Measurements from ENCODE around the gene ABCC12. TPM values are rescaled to one million over a fixed set of nuclear protein-coding genes. Genes with fewer than 3 reads are reported as not detected.

Gene ABCC12
- total and polyA plus RNA-seq, 2 donors (not counting 1 experiment from before 2014, with no cell fraction given): not detected

DNA sequence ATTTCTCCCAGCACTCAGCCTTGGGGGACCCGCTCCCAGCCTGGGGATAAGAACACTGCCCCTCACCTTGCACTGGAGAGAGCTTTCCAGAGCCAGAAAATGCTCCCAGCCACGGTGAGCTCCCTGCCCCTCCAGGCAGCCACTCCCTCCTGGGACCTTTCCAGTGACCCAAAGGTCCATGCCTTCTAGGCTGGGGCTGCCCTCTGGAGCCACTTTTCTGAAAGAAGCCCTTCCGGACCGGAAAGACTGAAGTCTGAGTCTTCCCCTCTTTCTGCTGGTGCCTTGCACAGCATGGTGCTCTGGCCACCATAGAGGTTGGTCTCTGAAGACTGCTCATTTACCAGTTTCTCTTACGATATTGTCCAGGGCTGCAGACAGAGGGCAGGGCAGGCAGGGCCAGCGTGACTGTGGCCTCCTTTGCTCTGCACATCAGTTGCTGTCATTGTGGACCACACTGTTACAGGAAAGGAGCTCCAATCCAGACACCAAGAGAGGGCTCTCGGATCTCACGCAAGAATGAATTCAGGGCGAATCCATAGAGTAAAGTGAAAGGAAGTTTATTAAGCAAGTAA, 7.1 kb upstream of the ABCC12 start:
- POLR2A ChIA-PET: no interaction called here
- Histone ChIP-seq H2AFZ (ENCODE audit: insufficient read depth, low read depth, low read length, poor library complexity, severe bottlenecking) (no peak overlapping the region), H3K36me3 (replicated peaks in 1 of 2; ENCODE audit: control extremely low read depth in 1 of 2, control insufficient read depth in 1 of 2, extremely low read depth in 1 of 2, insufficient read depth in 2 of 2, low read length in 1 of 2) (no peaks in the 10 kb centered on the region), H3K9ac (ENCODE audit: low read length) (no peak overlapping the region), H3K4me1 (ENCODE audit: control insufficient read depth in 2 of 2, insufficient read depth in 2 of 2, low read length in 2 of 2) (peaks cover 0 to 2% of the 10 kb centered on the region in 2 donors), H3K4me2 (replicated peaks; ENCODE audit: low read depth, low read length, poor library complexity, severe bottlenecking) (no peak overlapping the region), H3K27me3 (replicated peaks in 1 of 4; ENCODE audit: control extremely low read depth in 1 of 4, control insufficient read depth in 3 of 4, insufficient read depth in 4 of 4, low read length in 3 of 4) (no peaks in the 10 kb centered on the region), H4K20me1 (ENCODE audit: control insufficient read depth, insufficient read depth, low read length, poor library complexity, severe bottlenecking) (no peaks in the 10 kb centered on the region), H3K9me3 (ENCODE audit: control extremely low read depth in 1 of 3, control insufficient read depth in 2 of 3, insufficient read depth in 1 of 3, low read length in 2 of 3) (no peaks in the 10 kb centered on the region), H3K79me2 (ENCODE audit: control insufficient read depth, insufficient read depth, low read length) (no peaks in the 10 kb centered on the region), H3K27ac (ENCODE audit: low read length in 2 of 2) (no peak overlapping the region), H3K4me3 (ENCODE audit: control extremely low read depth in 1 of 5, extremely low read depth in 1 of 5, insufficient read depth in 1 of 5, low read depth in 2 of 5, low read length in 4 of 5) (no peak overlapping the region)
- Mint-ChIP-seq H3K27ac (no peak overlapping the region), H3K4me1 (peaks cover 3% of the 10 kb centered on the region), H3K9me3 (ENCODE audit: insufficient read depth) (no peaks in the 10 kb centered on the region), H3K4me3 (no peak overlapping the region), H3K27me3 (peaks cover 4% of the 10 kb centered on the region)
- intact Hi-C loops (cut with micrococcal nuclease): no loop called here
- 85% methylated on average over 8 of the region's 9 CpGs for WGBS (ENCODE audit: insufficient coverage)
- no peak for ATAC-seq (ENCODE audit: low read depth)
- CTCF ChIA-PET: interaction anchor here (0.8 to 3.2 kb wide), 3 partner anchors 1021 to 1309 kb away, joined by 3 to 31 read pairs (median 13); no protein-coding TSS in a partner anchor
- DNase-seq: no peak
- no peak for TF ChIP-seq EZH2 (IDR thresholded peaks at IDR 0.05; ENCODE audit: borderline replicate concordance, insufficient read depth, low read depth, low read length, poor library complexity, severe bottlenecking)
- TF ChIP-seq, protein P1, sequence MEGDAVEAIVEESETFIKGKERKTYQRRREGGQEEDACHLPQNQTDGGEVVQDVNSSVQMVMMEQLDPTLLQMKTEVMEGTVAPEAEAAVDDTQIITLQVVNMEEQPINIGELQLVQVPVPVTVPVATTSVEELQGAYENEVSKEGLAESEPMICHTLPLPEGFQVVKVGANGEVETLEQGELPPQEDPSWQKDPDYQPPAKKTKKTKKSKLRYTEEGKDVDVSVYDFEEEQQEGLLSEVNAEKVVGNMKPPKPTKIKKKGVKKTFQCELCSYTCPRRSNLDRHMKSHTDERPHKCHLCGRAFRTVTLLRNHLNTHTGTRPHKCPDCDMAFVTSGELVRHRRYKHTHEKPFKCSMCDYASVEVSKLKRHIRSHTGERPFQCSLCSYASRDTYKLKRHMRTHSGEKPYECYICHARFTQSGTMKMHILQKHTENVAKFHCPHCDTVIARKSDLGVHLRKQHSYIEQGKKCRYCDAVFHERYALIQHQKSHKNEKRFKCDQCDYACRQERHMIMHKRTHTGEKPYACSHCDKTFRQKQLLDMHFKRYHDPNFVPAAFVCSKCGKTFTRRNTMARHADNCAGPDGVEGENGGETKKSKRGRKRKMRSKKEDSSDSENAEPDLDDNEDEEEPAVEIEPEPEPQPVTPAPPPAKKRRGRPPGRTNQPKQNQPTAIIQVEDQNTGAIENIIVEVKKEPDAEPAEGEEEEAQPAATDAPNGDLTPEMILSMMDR (IDR thresholded peaks at IDR 0.05): no peak

DNA sequence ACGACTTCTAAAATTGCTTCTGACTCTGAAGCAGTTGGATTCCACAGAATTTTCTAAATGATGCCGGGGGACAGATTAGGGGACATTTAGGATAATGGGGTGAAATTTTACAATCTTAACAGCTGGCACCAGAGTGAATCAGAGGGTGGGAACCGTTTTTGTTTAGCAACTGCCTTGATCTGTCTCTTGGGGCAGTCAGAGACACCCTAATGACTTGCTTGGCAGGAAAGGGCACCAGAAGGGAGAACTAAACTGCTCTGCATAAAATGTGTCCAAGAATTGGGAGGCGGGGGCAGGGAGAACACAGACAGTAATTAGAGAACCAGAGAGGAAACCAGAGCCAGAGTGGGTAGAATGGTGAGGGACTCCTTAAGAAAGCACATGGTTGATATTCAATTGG, 6.1 kb upstream of the ABCC12 start:
- TF ChIP-seq EZH2 (IDR thresholded peaks at IDR 0.05; ENCODE audit: borderline replicate concordance, insufficient read depth, low read depth, low read length, poor library complexity, severe bottlenecking): no peak
- TF ChIP-seq, protein P1 (IDR thresholded peaks at IDR 0.05): no peak
- ATAC-seq (ENCODE audit: low read depth): no peak
- Histone ChIP-seq H3K4me1 (ENCODE audit: control insufficient read depth in 2 of 2, insufficient read depth in 2 of 2, low read length in 2 of 2) (peaks cover 0 to 2% of the 10 kb centered on the region in 2 donors), H3K9ac (ENCODE audit: low read length) (no peak overlapping the region), H4K20me1 (ENCODE audit: control insufficient read depth, insufficient read depth, low read length, poor library complexity, severe bottlenecking) (no peaks in the 10 kb centered on the region), H3K27me3 (replicated peaks in 1 of 4; ENCODE audit: control extremely low read depth in 1 of 4, control insufficient read depth in 3 of 4, insufficient read depth in 4 of 4, low read length in 3 of 4) (peaks cover 0 to 3% (median 0%) of the 10 kb centered on the region in 4 experiments), H3K4me2 (replicated peaks; ENCODE audit: low read depth, low read length, poor library complexity, severe bottlenecking) (no peak overlapping the region), H2AFZ (ENCODE audit: insufficient read depth, low read depth, low read length, poor library complexity, severe bottlenecking) (no peak overlapping the region), H3K36me3 (replicated peaks in 1 of 2; ENCODE audit: control extremely low read depth in 1 of 2, control insufficient read depth in 1 of 2, extremely low read depth in 1 of 2, insufficient read depth in 2 of 2, low read length in 1 of 2) (no peaks in the 10 kb centered on the region), H3K79me2 (ENCODE audit: control insufficient read depth, insufficient read depth, low read length) (no peaks in the 10 kb centered on the region), H3K4me3 (ENCODE audit: control extremely low read depth in 1 of 5, extremely low read depth in 1 of 5, insufficient read depth in 1 of 5, low read depth in 2 of 5, low read length in 4 of 5) (no peak overlapping the region), H3K9me3 (ENCODE audit: control extremely low read depth in 1 of 3, control insufficient read depth in 2 of 3, insufficient read depth in 1 of 3, low read length in 2 of 3) (no peaks in the 10 kb centered on the region), H3K27ac (ENCODE audit: low read length in 2 of 2) (no peak overlapping the region)
- peaks cover 11% of the 10 kb centered on the region for H3K27me3 Mint-ChIP-seq
- no peak overlapping the region for H3K4me3 Mint-ChIP-seq
- intact Hi-C loops (cut with micrococcal nuclease): no loop called here
- no peak overlapping the region for H3K27ac Mint-ChIP-seq
- no peaks in the 10 kb centered on the region for H3K9me3 Mint-ChIP-seq (ENCODE audit: insufficient read depth)
- WGBS (ENCODE audit: insufficient coverage): 78% methylated on average over 4 of the region's 4 CpGs
- peaks cover 3% of the 10 kb centered on the region for H3K4me1 Mint-ChIP-seq
- DNase-seq: no peak
- ChIA-PET CTCF (interaction anchor here (0.9 to 1.4 kb wide), 4 partner anchors 9 to 1124 kb away, joined by 3 to 9 read pairs (median 4); no protein-coding TSS in a partner anchor), POLR2A (no interaction called here)
